DOHH2 (cell line): ENCODE results near the gene DRGX.

ENCODE experiments used
- EZH2phosphoT487 ChIP-seq: fragments of 200-600 bp; sonication (generic); IDR thresholded peaks from 2 replicates; pipeline ENCODE4 v1.6.1; 2017; ENCODE audit warnings: borderline replicate concordance, mild to moderate bottlenecking, antibody characterized with exemption, low read length, moderate library complexity, mixed read lengths
- TF ChIP-seq, protein P1 (sequence below): fragments of 200-600 bp; sonication (generic); IDR thresholded peaks from one replicate; pipeline ENCODE4 v1.5.1; 2014; ENCODE audit warnings: antibody characterized with exemption, mild to moderate bottlenecking, low read depth, low read length; ENCODE audit not compliant: poor library complexity, severe bottlenecking

- TF ChIP-seq, protein P1, sequence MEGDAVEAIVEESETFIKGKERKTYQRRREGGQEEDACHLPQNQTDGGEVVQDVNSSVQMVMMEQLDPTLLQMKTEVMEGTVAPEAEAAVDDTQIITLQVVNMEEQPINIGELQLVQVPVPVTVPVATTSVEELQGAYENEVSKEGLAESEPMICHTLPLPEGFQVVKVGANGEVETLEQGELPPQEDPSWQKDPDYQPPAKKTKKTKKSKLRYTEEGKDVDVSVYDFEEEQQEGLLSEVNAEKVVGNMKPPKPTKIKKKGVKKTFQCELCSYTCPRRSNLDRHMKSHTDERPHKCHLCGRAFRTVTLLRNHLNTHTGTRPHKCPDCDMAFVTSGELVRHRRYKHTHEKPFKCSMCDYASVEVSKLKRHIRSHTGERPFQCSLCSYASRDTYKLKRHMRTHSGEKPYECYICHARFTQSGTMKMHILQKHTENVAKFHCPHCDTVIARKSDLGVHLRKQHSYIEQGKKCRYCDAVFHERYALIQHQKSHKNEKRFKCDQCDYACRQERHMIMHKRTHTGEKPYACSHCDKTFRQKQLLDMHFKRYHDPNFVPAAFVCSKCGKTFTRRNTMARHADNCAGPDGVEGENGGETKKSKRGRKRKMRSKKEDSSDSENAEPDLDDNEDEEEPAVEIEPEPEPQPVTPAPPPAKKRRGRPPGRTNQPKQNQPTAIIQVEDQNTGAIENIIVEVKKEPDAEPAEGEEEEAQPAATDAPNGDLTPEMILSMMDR: no peak
- TF ChIP-seq EZH2phosphoT487: no peak
Measured at GRCh38 chr10:49370326-49371100, 25.4 kb downstream of the DRGX start.
